ENCODE measurements around the gene AHSP. TPM values are rescaled to one million over a fixed set of nuclear protein-coding genes. Genes with fewer than 3 reads are reported as not detected.

The AHSP gene
- total and polyA plus RNA-seq, 4 donors: 0.48 to 1,651 TPM; not detected in 2

GRCh38 chr16:31532120-31532519, 4.4 kb downstream of the AHSP start:
- 29% methylated on average over 2 of the region's 2 CpGs for WGBS
- H3K9me3 ChIP-seq (ENCODE audit: control insufficient read depth in 4 of 4, low read length in 3 of 4): peaks cover 0 to 1% (median 0%) of the 10 kb centered on the region in 4 donors
- H3K9ac ChIP-seq (ENCODE audit: low read depth in 1 of 2, low read length in 2 of 2): no peak overlapping the region
- no peak overlapping the region for H3K4me3 ChIP-seq (ENCODE audit: low read depth in 1 of 3, low read length in 3 of 3)
- TF ChIP-seq, protein P1, sequence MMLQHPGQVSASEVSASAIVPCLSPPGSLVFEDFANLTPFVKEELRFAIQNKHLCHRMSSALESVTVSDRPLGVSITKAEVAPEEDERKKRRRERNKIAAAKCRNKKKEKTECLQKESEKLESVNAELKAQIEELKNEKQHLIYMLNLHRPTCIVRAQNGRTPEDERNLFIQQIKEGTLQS (IDR thresholded peaks at IDR 0.05): no peak
- TF ChIP-seq RXRA (IDR thresholded peaks at IDR 0.05) (peak in 1 of 2 donors; percentile 12), HNF4A (conservative IDR thresholded peaks at IDR 0.05) (peak in 1 of 2 donors; percentile 50)
- no peaks in the 10 kb centered on the region for H3K36me3 ChIP-seq (ENCODE audit: control insufficient read depth in 4 of 4, insufficient read depth in 3 of 4, low read depth in 1 of 4, low read length in 3 of 4)
- DNase-seq (ENCODE audit: low spot score): no peak
- H3K4me1 ChIP-seq (ENCODE audit: control insufficient read depth in 4 of 4, insufficient read depth in 4 of 4, low read length in 3 of 4): no peaks in the 10 kb centered on the region
- H3K27ac ChIP-seq (ENCODE audit: low read depth in 1 of 2, low read length in 2 of 2): no peak overlapping the region
- H3K27me3 ChIP-seq (ENCODE audit: control insufficient read depth in 4 of 4, insufficient read depth in 4 of 4, low read length in 3 of 4): peaks cover 0 to 7% (median 2%) of the 10 kb centered on the region in 4 donors

GRCh38 chr16:31532896-31533295, 5.2 kb downstream of the AHSP start:
- Histone ChIP-seq H3K9me3 (ENCODE audit: control insufficient read depth in 4 of 4, low read length in 3 of 4) (peaks cover 0 to 3% (median 0%) of the 10 kb centered on the region in 4 donors), H3K36me3 (ENCODE audit: control insufficient read depth in 4 of 4, insufficient read depth in 3 of 4, low read depth in 1 of 4, low read length in 3 of 4) (no peaks in the 10 kb centered on the region), H3K4me3 (ENCODE audit: low read depth in 1 of 3, low read length in 3 of 3) (no peak overlapping the region), H3K4me1 (ENCODE audit: control insufficient read depth in 4 of 4, insufficient read depth in 4 of 4, low read length in 3 of 4) (no peaks in the 10 kb centered on the region), H3K27ac (ENCODE audit: low read depth in 1 of 2, low read length in 2 of 2) (no peak overlapping the region), H3K27me3 (ENCODE audit: control insufficient read depth in 4 of 4, insufficient read depth in 4 of 4, low read length in 3 of 4) (peaks cover 0 to 6% (median 4%) of the 10 kb centered on the region in 4 donors), H3K9ac (ENCODE audit: low read depth in 1 of 2, low read length in 2 of 2) (no peak overlapping the region)
- DNase-seq (ENCODE audit: low spot score): no peak
- 84% methylated on average over 4 of the region's 4 CpGs for WGBS
- TF ChIP-seq JUND (IDR thresholded peaks at IDR 0.05) (no peak), GABPA (IDR thresholded peaks at IDR 0.05 in 1 of 2, conservative IDR thresholded peaks at IDR 0.05 in 1 of 2) (no peak), EGR1 (IDR thresholded peaks at IDR 0.05; ENCODE audit: low read depth in 2 of 2) (no peak), HNF4A (conservative IDR thresholded peaks at IDR 0.05) (no peak), YY1 (IDR thresholded peaks at IDR 0.05) (no peak), HNF4G (IDR thresholded peaks at IDR 0.05) (no peak), FOXA1 (IDR thresholded peaks at IDR 0.05) (no peak), NR2F2 (IDR thresholded peaks at IDR 0.05) (no peak), FOXA2 (IDR thresholded peaks at IDR 0.05) (no peak), SP1 (IDR thresholded peaks at IDR 0.05) (no peak)
- TF ChIP-seq, protein P2, sequence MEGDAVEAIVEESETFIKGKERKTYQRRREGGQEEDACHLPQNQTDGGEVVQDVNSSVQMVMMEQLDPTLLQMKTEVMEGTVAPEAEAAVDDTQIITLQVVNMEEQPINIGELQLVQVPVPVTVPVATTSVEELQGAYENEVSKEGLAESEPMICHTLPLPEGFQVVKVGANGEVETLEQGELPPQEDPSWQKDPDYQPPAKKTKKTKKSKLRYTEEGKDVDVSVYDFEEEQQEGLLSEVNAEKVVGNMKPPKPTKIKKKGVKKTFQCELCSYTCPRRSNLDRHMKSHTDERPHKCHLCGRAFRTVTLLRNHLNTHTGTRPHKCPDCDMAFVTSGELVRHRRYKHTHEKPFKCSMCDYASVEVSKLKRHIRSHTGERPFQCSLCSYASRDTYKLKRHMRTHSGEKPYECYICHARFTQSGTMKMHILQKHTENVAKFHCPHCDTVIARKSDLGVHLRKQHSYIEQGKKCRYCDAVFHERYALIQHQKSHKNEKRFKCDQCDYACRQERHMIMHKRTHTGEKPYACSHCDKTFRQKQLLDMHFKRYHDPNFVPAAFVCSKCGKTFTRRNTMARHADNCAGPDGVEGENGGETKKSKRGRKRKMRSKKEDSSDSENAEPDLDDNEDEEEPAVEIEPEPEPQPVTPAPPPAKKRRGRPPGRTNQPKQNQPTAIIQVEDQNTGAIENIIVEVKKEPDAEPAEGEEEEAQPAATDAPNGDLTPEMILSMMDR (IDR thresholded peaks at IDR 0.05; ENCODE audit: low read depth, low read length, missing input control): no peak
- TF ChIP-seq, protein P3, sequence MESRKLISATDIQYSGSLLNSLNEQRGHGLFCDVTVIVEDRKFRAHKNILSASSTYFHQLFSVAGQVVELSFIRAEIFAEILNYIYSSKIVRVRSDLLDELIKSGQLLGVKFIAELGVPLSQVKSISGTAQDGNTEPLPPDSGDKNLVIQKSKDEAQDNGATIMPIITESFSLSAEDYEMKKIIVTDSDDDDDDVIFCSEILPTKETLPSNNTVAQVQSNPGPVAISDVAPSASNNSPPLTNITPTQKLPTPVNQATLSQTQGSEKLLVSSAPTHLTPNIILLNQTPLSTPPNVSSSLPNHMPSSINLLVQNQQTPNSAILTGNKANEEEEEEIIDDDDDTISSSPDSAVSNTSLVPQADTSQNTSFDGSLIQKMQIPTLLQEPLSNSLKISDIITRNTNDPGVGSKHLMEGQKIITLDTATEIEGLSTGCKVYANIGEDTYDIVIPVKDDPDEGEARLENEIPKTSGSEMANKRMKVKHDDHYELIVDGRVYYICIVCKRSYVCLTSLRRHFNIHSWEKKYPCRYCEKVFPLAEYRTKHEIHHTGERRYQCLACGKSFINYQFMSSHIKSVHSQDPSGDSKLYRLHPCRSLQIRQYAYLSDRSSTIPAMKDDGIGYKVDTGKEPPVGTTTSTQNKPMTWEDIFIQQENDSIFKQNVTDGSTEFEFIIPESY (IDR thresholded peaks at IDR 0.05): no peak

DNA sequence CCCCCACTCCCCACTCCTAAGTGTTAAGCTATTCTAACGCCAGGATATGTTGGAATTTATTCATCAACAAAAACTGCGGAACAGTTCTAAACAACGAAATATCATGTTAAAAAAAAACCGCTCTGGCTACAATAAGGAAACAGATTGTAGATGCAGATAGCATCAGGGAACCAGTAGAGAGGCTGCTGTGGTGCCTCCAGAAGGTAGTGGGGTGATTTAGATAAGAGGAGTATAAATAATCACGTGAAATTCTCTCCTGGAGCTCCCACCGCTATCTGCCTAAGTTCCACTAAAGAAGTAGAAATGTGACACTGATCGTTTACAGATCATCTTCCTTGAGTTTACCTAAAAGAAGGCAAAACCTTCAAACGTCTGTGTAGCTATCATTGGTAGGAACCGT, 8.0 kb downstream of the AHSP start:
- H3K9me3 ChIP-seq (ENCODE audit: control insufficient read depth in 4 of 4, low read length in 3 of 4): peaks cover 0 to 11% (median 1%) of the 10 kb centered on the region in 4 donors
- WGBS: 47% methylated on average over 9 of the region's 9 CpGs
- no peak for TF ChIP-seq FOXA2 (IDR thresholded peaks at IDR 0.05)
- TF ChIP-seq, protein P2 (IDR thresholded peaks at IDR 0.05; ENCODE audit: low read depth, low read length, missing input control): no peak
- no peak for TF ChIP-seq JUND (IDR thresholded peaks at IDR 0.05)
- TF ChIP-seq, protein P3 (IDR thresholded peaks at IDR 0.05): no peak
- no peak for TF ChIP-seq SP1 (IDR thresholded peaks at IDR 0.05)
- TF ChIP-seq, protein P4, sequence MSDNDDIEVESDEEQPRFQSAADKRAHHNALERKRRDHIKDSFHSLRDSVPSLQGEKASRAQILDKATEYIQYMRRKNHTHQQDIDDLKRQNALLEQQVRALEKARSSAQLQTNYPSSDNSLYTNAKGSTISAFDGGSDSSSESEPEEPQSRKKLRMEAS (IDR thresholded peaks at IDR 0.05): no peak
- no peak for TF ChIP-seq RXRA (IDR thresholded peaks at IDR 0.05)
- no peak overlapping the region for H3K27ac ChIP-seq (ENCODE audit: low read depth in 1 of 2, low read length in 2 of 2)
- no peaks in the 10 kb centered on the region for H3K36me3 ChIP-seq (ENCODE audit: control insufficient read depth in 4 of 4, insufficient read depth in 3 of 4, low read depth in 1 of 4, low read length in 3 of 4)
- peaks cover 0 to 4% (median 3%) of the 10 kb centered on the region in 4 donors for H3K27me3 ChIP-seq (ENCODE audit: control insufficient read depth in 4 of 4, insufficient read depth in 4 of 4, low read length in 3 of 4)
- H3K4me3 ChIP-seq (ENCODE audit: low read depth in 1 of 3, low read length in 3 of 3): no peak overlapping the region
- no peak for DNase-seq (ENCODE audit: low spot score)
- H3K9ac ChIP-seq (ENCODE audit: low read depth in 1 of 2, low read length in 2 of 2): no peak overlapping the region
- no peaks in the 10 kb centered on the region for H3K4me1 ChIP-seq (ENCODE audit: control insufficient read depth in 4 of 4, insufficient read depth in 4 of 4, low read length in 3 of 4)
